K562 (cell line): ENCODE data around the gene ZNHIT2. TPM values are rescaled to one million over a fixed set of nuclear protein-coding genes. Genes with fewer than 3 reads are reported as not detected.

Experiments
- ATAC-seq: fragments of 200-7000 bp; cut with Tn5 transposase; 3 replicates; pipeline ENCODE4 v1.9.1; 2020; ENCODE audit warnings: moderate library complexity
- BruUV-seq: library from RNA; stranded (reverse); fragments of 400-500 nt; replicated peaks from 2 replicates; lab custom pipeline; 2021; lab: Mats Ljungman, UMichigan
- CTCF ChIA-PET: fragments of 300-600 bp; formaldehyde crosslinking; extraction: SDS; loops from one replicate; lab custom pipeline; 2021; ENCODE audit warnings: low intra/inter-chr PET ratio; lab: Yijun Ruan, JAX
- POLR2A ChIA-PET: fragments of 300-600, 350-650 bp; sonication (Branson Sonifier 250); formaldehyde crosslinking; extraction: SDS; loops from one replicate; lab custom pipeline; 2021; ENCODE audit warnings: antibody characterized with exemption, inconsistent platforms; lab: Yijun Ruan, JAX
- DNase-seq, 4 experiments: peaks; one replicate each; pipeline versions ENCODE4 v3.0.0 to v3.0.0-alpha.2; 2011 to 2018; ENCODE audit warnings: low spot score in 3 of 4, mixed read lengths in 3 of 4; ENCODE audit errors: extremely low read depth in 1 of 4
- FAIRE-seq: peaks from 2 replicates; lab custom pipeline; 2011; peaks lifted over from hg19 to GRCh38; lab: Jason Lieb, UNC
- H2AFZ ChIP-seq: 2 replicates; pipeline ENCODE4 v1.6.0; 2011; ENCODE audit warnings: low read depth, low read length, control low read depth, inconsistent platforms
- H3K27ac ChIP-seq: fragments of 200-600 bp; 3 replicates; pipeline ENCODE4 v1.8.0; 2011; ENCODE audit warnings: low read depth, mild to moderate bottlenecking, control low read depth, inconsistent platforms, low read length, moderate library complexity, mixed read lengths; ENCODE audit errors: extremely low read depth
- H3K27me3 ChIP-seq, 2 experiments: fragments of 300-600 bp in 1 of 2; 2 replicates in 1 of 2; 3 replicates in 1 of 2; pipeline versions ENCODE4 v1.6.0 to v1.8.0; 2011; ENCODE audit warnings: inconsistent platforms in 2 of 2, low read length in 2 of 2, mild to moderate bottlenecking in 1 of 2, mixed read lengths in 1 of 2, moderate library complexity in 1 of 2; ENCODE audit not compliant: control insufficient read depth in 2 of 2, insufficient read depth in 2 of 2
- H3K36me3 ChIP-seq: fragments of 300-600 bp; 3 replicates; pipeline ENCODE4 v1.8.0; 2011; ENCODE audit warnings: mild to moderate bottlenecking, low read length, inconsistent platforms; ENCODE audit not compliant: control insufficient read depth, insufficient read depth
- H3K4me1 ChIP-seq, 2 experiments: fragments of 200-600 bp in 1 of 2; replicated peaks in 1 of 2; 2 replicates in 1 of 2; 3 replicates in 1 of 2; pipeline versions ENCODE4 v1.5.1 to v1.8.0; 2011; ENCODE audit warnings: inconsistent platforms in 2 of 2, low read length in 2 of 2, mild to moderate bottlenecking in 1 of 2, mixed read lengths in 1 of 2, moderate library complexity in 1 of 2; ENCODE audit not compliant: control insufficient read depth in 2 of 2, insufficient read depth in 2 of 2
- H3K4me2 ChIP-seq: 2 replicates; pipeline ENCODE4 v1.6.1; 2011; ENCODE audit warnings: low read length, control low read depth, inconsistent platforms, mixed read lengths; ENCODE audit not compliant: insufficient read depth
- H3K4me3 ChIP-seq: fragments of 200-600 bp; sonication (generic), shearing (Covaris generic); 2 replicates; pipeline ENCODE4 v1.5.1; 2016; ENCODE audit warnings: control low read depth, inconsistent platforms
- H3K79me2 ChIP-seq: fragments of 200-600 bp; 3 replicates; pipeline ENCODE4 v1.8.0; 2011; ENCODE audit warnings: low read length, inconsistent platforms; ENCODE audit not compliant: control insufficient read depth, insufficient read depth
- H3K9ac ChIP-seq, 2 experiments: 2 replicates each; pipeline versions ENCODE4 v1.6.0 to v1.6.1; 2011; ENCODE audit warnings: low read depth in 2 of 2, low read length in 2 of 2, control low read depth in 1 of 2, inconsistent platforms in 1 of 2, mild to moderate bottlenecking in 1 of 2, mixed read lengths in 1 of 2; ENCODE audit not compliant: insufficient read depth in 1 of 2
- H3K9me1 ChIP-seq: one replicate; pipeline ENCODE4 v1.6.0; 2011; ENCODE audit warnings: inconsistent platforms, mild to moderate bottlenecking, low read length, moderate library complexity; ENCODE audit not compliant: control insufficient read depth, insufficient read depth
- H3K9me3 ChIP-seq: replicated peaks from 2 replicates; pipeline ENCODE4 v1.5.1; 2011; ENCODE audit warnings: low read depth, low read length, inconsistent platforms; ENCODE audit not compliant: control insufficient read depth, insufficient read depth
- H4K20me1 ChIP-seq: replicated peaks from 2 replicates; pipeline ENCODE4 v1.6.1; 2011; ENCODE audit warnings: low read length, inconsistent platforms, mixed read lengths; ENCODE audit not compliant: control insufficient read depth, insufficient read depth
- CLOCK ChIP-seq: fragments of 250-450 bp; sonication (Bioruptor Pico); IDR thresholded peaks from 2 replicates; pipeline ENCODE4 v1.4.0; 2020; ENCODE audit warnings: mild to moderate bottlenecking, moderate library complexity, borderline replicate concordance
- HMBOX1 ChIP-seq: sonication (generic); IDR thresholded peaks from 2 replicates; pipeline ENCODE4 v1.6.1; 2016
- SRF ChIP-seq, 2 experiments: fragments of 250-450, 450-650 bp in 1 of 2; sonication (Bioruptor Pico) in 1 of 2; sonication (generic) in 1 of 2; formaldehyde crosslinking; IDR thresholded peaks; 2 replicates each; pipeline versions ENCODE4 v1.5.0 to v1.5.1; 2020 to 2022; ENCODE audit warnings: mild to moderate bottlenecking in 1 of 2, missing genetic modification reagents in 1 of 2
- WGBS: fragments of 100-300 bp; shearing (Covaris generic); methylation state at CpG from one replicate; pipeline ENCODE4 v1.1.6; 2016; ENCODE audit warnings: low coverage, mixed read lengths; ENCODE audit not compliant: insufficient coverage; ENCODE audit errors: missing lambda C conversion rate; 5-methylcytosine and 5-hydroxymethylcytosine counted together
- in situ Hi-C: fragments of 300-500 bp; cut with MboI; formaldehyde crosslinking; loops from 4 replicates; pipeline ENCODE4 v1.15.0; 2018; ENCODE audit warnings: inconsistent platforms, mixed read lengths
- intact Hi-C: fragments of 100-400 bp; cut with micrococcal nuclease; formaldehyde crosslinking; loops from 2 replicates; pipeline ENCODE4 v1.14.2; 2022
- polyA plus RNA-seq, 8 experiments: library from polyadenylated mRNA; depleted of rRNA in 4 of 8; stranded (reverse) in 5 of 8; unstranded in 3 of 8; fragments of >200 nt; fragmentation: Nextera tagmentation in 2 of 8; fragmentation: Illumina TruSeq in 1 of 8; extraction: Ambion mirVana in 2 of 8; extraction: Trizol in 1 of 8; gene quantifications; 2 replicates each; pipeline versions ENCODE4 v1.2.1 to v1.2.3, GENCODE V29; 2011 to 2014; ENCODE audit warnings: inconsistent platforms in 1 of 8, missing spikeins in 1 of 8
- total RNA-seq, 7 experiments: library from RNA; depleted of rRNA in 6 of 7; stranded (reverse); fragments of >200 nt in 6 of 7; fragmentation: Illumina TruSeq in 2 of 7; extraction: Trizol in 2 of 7; gene quantifications; 2 replicates each; pipeline versions ENCODE4 v1.2.1 to v1.2.3, GENCODE V29; 2011 to 2021; ENCODE audit warnings: low replicate concordance in 1 of 7

ZNHIT2 gene
- total and polyA plus RNA-seq, 9 of the 15 experiments (the other 6 are each of a cell fraction or from before 2014, with no cell fraction given), result 0.08 to 39.0 (median 2.5) TPM

GRCh38 chr11:65112546-65113360 lies 4.7 kb downstream of the ZNHIT2 start:
- Histone ChIP-seq H3K36me3 (peaks cover 35% of the 10 kb centered on the region), H3K9me1 (no peaks in the 10 kb centered on the region), H3K4me3 (peak overlapping the region; percentile 44), H3K4me1 (peaks cover 29 to 66% of the 10 kb centered on the region in 2 experiments), H4K20me1 (no peaks in the 10 kb centered on the region), H2AFZ (peak overlapping the region; percentile 89), H3K9me3 (no peaks in the 10 kb centered on the region), H3K27me3 (no peaks in the 10 kb centered on the region), H3K27ac (peak overlapping the region; percentile 79), H3K4me2 (peak overlapping the region; percentile 93), H3K79me2 (peaks cover 26% of the 10 kb centered on the region), H3K9ac (peak overlapping the region; percentile 78 to 89)
- intact Hi-C loops (loop anchor here (5.0 to 10.0 kb wide), 3 partner anchors 202 to 265 kb away; partner anchors contain the start of gene CDC42EP2), in situ Hi-C loops (no loop called here)
- ChIA-PET POLR2A (interaction anchor here (0.6 to 7.2 kb wide), 15 partner anchors 7 to 334 kb away, joined by 3 to 92 read pairs (median 4); partner anchors contain the start of genes CAPN1, CDC42EP2, FAU and GPHA2), CTCF (interaction anchor here (0.6 to 2.5 kb wide), 3 partner anchors 9 to 99 kb away, joined by 3 to 19 read pairs (median 5); partner anchors contain the start of genes ARL2, CAPN1, FAU and MRPL49)
- DNase-seq (peak; percentile 64 to 82 (median 74)), FAIRE-seq (peak; percentile 55), ATAC-seq (peak; percentile 75)
- WGBS, result 4% methylated on average over 49 of the region's 57 CpGs
- BruUV-seq, result no TSS peak
- TF ChIP-seq SRF (CRISPR knock-in tag; IDR thresholded peaks at IDR 0.05), result 0 out of 4 replicates have a peak, but pooled peaks of 1 of the 2 experiments have one; percentile 16
- TF ChIP-seq HMBOX1, result no peak
- no peak for TF ChIP-seq CLOCK (CRISPR knock-in tag)
